NCI-H2196 treated with DMSO at 0.1 percent for 48 hours (cell line): ENCODE data around the gene HNF1B.

Experiments used
- DNase-seq: peaks from one replicate; lab custom pipeline; 2025; ENCODE audit not compliant: unreplicated experiment; lab: John Stamatoyannopoulos, UW

Gene HNF1B

DNA sequence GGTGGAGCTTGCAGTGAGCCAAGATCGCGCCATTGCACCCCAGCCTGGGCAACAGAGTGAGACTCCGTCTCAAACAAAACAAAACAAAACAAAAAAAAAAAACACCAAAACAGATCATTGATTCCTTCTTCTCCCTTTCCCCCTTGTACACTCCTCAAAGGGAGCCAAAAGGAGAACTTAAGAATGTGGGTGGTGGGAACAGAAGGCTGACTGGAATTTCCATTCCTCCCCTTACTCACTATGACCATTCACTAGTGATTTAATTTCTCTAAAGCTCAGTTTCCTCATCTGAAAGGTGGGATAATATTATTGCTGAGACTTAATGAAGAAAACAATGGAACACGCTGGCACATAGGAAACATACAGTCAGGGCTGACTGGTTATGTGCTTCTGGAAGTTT is 17.1 kb upstream of the HNF1B start:
- DNase-seq, result no peak

DNA sequence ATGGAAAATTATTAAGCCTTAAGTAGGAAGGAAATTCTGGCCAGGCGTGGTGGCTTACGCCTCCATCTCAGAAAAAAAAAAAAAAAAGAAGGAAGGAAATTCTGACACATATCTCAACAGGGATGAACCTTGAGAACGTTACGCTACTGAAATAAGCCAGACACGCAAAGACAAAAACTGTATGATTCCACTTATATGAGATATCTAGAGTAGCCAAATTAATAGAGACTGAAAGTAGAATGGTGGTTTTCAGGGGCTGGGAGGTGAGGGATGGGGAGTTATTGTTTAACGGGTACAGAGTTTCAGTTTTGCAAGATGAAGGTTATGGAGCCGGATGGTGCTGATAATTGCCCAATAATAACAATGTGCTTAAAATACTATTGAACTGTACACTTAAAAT is 16.2 kb upstream of the HNF1B start:
- no peak for DNase-seq

GRCh38 chr17:37759014-37759637 is 14.3 kb upstream of the HNF1B start:
- DNase-seq, result no peak

DNA sequence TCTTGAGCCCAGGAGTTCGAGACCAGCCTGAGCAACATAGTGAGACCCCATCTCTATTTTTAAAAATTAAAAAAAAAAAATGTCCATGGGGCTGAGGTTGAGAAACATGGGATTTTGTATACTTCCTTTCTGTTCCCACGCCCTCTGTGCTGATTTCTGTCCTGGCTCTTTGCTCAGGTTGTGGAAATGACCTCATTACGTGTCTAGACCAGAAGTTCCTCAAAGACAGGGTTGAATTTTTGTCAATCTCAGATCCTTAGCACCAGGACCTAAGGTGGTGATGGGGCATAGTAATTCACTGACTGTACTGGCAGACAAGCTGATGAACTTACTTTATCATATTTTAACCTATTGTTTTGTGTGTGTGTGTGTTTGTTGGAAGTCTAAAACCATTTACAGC is 11.2 kb upstream of the HNF1B start:
- DNase-seq, result no peak

- no peak for DNase-seq
Measured at GRCh38 chr17:37755455-37755854, 10.6 kb upstream of the HNF1B start.

- no peak for DNase-seq
Measured at GRCh38 chr17:37754363-37754762, 9.5 kb upstream of the HNF1B start.

GRCh38 chr17:37752482-37752881 is 7.6 kb upstream of the HNF1B start:
- no peak for DNase-seq

DNA sequence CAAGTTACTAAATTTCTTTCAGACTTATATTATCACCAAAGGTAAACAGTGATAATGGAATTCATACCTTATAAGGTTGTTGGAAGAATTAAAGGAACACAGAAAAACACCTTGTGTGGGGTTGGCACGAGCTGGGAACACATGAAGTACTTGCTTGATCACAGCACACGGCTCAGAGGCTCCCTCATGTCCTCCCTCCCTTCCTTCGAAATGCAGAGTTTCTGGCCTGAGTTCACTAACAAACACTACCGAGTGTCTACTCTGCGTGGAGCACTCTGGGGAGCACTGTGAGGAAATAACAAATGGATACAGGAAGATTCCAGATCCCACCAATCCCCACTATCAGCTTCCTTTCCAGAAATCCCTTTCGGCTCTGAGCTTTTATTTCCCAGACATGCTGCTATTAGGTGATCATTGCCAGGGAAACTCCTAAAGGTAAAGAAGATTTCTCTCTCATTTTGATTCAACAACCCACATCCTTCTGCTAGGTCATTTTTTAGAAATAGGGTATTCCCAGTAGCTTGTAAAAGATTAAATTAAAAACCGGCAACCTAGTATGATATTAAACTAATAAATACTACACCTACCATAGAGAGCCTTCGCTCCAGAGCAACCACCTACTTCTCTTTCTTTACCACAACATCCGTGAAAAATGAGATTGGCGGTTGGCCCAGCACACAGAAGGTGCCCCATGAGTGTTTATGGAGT is 6.1 kb upstream of the HNF1B start:
- no peak for DNase-seq

DNA sequence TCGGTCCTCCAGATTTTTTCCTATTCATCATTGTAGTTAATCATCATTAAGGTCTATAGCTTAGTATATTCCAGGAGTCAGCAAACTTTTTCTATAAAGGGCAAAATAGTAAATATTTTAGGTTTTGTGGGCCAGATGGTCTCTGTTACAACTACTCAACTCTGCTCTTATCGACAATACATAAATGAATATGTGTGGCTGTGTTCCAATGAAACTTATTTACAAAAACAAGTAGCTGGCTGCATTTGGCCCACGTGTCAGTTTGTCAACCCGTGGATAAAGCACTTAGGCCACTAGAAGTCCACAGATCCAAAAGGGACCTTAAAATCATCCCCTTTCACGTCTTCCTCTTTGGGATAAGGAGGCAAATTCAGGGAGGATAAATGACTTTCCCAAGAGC is 5.4 kb upstream of the HNF1B start:
- DNase-seq, result no peak

- no peak for DNase-seq
Measured at GRCh38 chr17:37747222-37747621, 2.4 kb upstream of the HNF1B start.

DNA sequence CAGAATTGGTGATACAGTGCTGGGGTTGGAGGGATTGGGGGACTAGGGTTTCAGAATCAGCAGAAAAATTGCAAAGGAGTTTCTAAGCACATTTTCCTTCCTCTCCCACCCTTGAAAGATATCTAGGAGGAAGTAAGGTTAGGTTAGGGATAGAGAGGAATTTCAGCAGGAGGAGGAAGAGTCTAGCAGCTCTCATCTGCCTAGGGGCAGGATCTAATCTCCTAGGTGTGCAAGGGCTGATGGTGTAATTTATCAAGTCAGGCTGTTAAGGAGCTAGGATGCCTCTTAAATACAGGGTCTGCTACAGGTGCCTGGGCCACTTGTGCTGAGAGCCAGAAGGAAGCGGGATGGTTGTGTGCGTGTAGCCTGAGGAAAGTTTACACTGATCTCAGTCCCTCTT is 1.8 kb upstream of the HNF1B start:
- no peak for DNase-seq

DNA sequence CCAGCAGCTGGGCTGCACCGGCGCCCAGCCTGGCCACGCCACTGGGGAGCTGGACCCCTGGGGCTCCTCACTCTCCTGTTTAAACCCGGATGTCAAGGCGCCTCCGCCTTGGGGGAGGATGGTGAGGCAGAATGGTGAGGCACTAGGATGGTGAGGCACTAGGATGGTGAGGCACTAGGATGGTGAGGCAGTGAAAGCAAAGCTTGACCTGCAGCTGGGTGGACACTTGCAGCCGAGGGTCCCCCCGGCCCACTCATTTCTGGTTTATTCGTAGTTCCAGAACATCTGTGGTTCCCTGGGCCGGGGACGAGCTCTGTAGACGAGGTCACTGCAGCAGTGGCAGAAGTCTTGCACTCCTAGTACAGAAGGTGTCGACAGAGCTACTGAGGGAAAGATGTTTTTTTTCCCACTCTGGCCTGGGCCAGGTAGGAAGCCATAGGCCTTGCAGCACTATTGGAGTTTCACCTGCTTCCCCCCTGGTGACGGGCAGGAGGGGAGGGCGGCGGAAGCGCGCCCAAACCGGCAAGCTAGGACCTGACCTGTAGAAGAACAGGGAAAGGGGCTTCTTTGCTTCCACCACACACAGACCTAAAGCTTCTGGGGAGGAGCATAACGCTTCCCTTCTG is 1.1 kb upstream of the HNF1B start:
- no peak for DNase-seq

- DNase-seq, result no peak
Measured at GRCh38 chr17:37744633-37744927, 279 bp downstream of the HNF1B start.

GRCh38 chr17:37743875-37744632 is 805 bp downstream of the HNF1B start:
- no peak for DNase-seq

DNA sequence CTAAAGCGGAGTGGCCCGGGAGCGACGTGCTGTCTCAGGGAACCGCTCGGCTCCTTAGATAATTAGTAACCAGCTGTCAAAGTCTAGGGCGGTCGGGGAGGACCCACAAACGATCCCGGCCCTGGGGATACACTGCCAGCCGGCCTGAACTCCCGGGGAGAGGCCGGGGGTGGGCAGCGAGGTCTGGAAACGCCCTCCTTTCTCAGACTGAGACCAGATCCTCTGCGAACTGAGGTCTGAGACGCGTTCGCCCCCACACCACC is 1.3 kb downstream of the HNF1B start:
- DNase-seq, result no peak

DNA sequence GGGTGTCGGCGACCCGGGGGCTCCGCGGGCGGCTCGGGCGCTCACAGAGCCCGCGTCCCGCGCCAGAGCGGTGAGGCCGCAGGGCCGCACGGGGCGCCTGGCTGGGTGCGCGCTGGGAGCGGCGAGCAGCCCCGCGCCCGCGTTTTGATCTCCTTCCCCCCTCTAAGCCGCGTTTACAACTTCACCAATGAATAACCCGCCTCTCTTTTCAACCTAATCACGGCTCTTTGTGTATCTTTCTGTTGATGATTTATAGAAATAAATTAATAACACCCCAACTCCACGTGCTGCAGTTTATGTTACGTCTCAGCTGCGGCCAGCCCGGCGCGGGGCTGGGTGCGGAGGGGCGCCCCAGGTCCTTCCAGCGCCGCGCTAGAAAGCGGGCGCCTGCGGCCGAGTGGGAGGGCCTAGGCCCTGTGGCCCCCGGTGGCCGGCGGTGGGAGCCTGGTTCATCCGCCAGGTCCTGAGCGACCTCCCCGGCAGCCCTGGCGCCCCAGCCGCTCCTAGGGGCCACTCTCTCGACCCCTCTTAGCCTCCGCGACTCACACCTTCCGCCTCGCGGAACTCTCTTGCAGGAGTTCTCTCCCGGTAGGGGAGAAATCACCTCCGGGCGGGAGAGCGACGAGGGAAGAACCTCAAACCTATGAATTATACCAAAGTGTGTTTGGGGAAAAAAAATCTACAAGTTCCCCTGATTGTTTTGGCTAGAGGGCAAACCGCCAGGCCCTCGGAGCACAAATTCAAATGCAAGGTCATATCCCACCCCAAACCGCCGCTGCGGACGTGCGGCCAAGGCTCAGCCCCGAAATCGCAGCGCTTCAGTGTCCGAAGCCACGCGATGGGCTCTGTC is 1.9 kb downstream of the HNF1B start:
- DNase-seq, result no peak

DNA sequence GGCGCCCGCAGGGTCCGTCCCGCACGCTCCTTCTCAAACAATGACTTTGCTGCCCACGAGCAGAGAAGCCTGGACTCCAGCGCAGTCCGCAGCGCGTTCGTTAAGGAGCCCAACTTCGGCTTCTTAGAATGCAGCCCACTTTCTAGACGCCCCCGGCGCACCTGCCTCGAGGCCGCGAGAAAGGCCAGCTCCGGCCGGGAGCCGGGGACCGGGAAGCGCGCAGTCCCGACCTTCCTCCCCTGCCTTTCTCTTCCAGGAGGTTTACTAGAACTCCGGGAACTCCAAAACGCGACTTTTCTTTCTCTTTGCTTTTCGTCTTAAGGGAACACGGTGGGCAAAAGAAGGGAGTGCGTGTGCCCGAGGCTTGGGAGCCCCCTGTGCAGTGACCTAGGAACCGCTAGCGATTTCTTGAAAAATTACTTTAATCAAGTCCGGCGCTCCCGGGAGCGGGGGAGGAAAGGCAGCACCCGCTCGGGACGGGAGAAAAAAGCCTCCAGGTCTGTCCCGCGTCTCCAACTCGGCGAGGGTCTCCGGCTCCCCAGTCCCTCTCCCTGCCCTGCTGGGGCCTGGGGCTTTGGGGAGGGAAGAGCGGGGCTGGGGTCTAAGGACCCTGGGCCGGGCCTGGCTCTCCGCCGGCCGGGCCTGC is 2.6 kb downstream of the HNF1B start:
- DNase-seq, result no peak

GRCh38 chr17:37741341-37742115 is 3.3 kb downstream of the HNF1B start:
- no peak for DNase-seq

- DNase-seq, result no peak
Measured at GRCh38 chr17:37740915-37741314, 3.9 kb downstream of the HNF1B start.

GRCh38 chr17:37737971-37738370 is 6.9 kb downstream of the HNF1B start:
- DNase-seq, result no peak
